K562 (cell line): ENCODE results near the gene C6orf47.

Source experiments
- CTCF ChIP-seq, 3 experiments: IDR thresholded peaks in 2 of 3; conservative IDR thresholded peaks in 1 of 3; 2 replicates each; pipeline ENCODE4 v1.5.1; 2011 to 2012; ENCODE audit warnings: low read length in 3 of 3, mild to moderate bottlenecking in 3 of 3, control low read depth in 2 of 3, improper control_type of control experiment in 1 of 3, inconsistent platforms in 1 of 3, low read depth in 1 of 3, mixed read lengths in 1 of 3, moderate library complexity in 1 of 3; ENCODE audit not compliant: insufficient read depth in 2 of 3
- DPF2 ChIP-seq: fragments of 450-650 bp; IDR thresholded peaks from 2 replicates; pipeline ENCODE4 v1.6.1; 2016
- ELK1 ChIP-seq: sonication (generic); formaldehyde crosslinking; IDR thresholded peaks from 2 replicates; pipeline ENCODE4 v1.8.1; 2022; ENCODE audit warnings: missing genetic modification reagents
- ZNF274 ChIP-seq: IDR thresholded peaks from 2 replicates; pipeline ENCODE4 v1.6.1; 2011; ENCODE audit warnings: low read depth, mild to moderate bottlenecking, low read length, moderate library complexity, borderline replicate concordance
- TF ChIP-seq, protein P1 (sequence below): sonication (generic); formaldehyde crosslinking; IDR thresholded peaks from 2 replicates; pipeline ENCODE4 v1.8.0; 2023; ENCODE audit warnings: missing genetic modification reagents, mild to moderate bottlenecking, borderline replicate concordance

GRCh38 chr6:31665501-31666336, 5.1 kb upstream of the C6orf47 start, which contains the start of gene CSNK2B:
- TF ChIP-seq CTCF (IDR thresholded peaks at IDR 0.05 in 2 of 3, conservative IDR thresholded peaks at IDR 0.05 in 1 of 3; ENCODE audit: insufficient read depth in 2 of 3, low read depth in 1 of 3, low read length in 3 of 3) (peak; percentile 18 to 42 (median 33); a peak in 4 of 6 replicates), ELK1 (CRISPR knock-in tag) (no peak), DPF2 (peak; percentile 50; the same call in 1 of the 2 replicates), ZNF274 (no peak)
- TF ChIP-seq, protein P1, sequence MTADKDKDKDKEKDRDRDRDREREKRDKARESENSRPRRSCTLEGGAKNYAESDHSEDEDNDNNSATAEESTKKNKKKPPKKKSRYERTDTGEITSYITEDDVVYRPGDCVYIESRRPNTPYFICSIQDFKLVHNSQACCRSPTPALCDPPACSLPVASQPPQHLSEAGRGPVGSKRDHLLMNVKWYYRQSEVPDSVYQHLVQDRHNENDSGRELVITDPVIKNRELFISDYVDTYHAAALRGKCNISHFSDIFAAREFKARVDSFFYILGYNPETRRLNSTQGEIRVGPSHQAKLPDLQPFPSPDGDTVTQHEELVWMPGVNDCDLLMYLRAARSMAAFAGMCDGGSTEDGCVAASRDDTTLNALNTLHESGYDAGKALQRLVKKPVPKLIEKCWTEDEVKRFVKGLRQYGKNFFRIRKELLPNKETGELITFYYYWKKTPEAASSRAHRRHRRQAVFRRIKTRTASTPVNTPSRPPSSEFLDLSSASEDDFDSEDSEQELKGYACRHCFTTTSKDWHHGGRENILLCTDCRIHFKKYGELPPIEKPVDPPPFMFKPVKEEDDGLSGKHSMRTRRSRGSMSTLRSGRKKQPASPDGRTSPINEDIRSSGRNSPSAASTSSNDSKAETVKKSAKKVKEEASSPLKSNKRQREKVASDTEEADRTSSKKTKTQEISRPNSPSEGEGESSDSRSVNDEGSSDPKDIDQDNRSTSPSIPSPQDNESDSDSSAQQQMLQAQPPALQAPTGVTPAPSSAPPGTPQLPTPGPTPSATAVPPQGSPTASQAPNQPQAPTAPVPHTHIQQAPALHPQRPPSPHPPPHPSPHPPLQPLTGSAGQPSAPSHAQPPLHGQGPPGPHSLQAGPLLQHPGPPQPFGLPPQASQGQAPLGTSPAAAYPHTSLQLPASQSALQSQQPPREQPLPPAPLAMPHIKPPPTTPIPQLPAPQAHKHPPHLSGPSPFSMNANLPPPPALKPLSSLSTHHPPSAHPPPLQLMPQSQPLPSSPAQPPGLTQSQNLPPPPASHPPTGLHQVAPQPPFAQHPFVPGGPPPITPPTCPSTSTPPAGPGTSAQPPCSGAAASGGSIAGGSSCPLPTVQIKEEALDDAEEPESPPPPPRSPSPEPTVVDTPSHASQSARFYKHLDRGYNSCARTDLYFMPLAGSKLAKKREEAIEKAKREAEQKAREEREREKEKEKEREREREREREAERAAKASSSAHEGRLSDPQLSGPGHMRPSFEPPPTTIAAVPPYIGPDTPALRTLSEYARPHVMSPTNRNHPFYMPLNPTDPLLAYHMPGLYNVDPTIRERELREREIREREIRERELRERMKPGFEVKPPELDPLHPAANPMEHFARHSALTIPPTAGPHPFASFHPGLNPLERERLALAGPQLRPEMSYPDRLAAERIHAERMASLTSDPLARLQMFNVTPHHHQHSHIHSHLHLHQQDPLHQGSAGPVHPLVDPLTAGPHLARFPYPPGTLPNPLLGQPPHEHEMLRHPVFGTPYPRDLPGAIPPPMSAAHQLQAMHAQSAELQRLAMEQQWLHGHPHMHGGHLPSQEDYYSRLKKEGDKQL (CRISPR knock-in tag): no peak
